ENCODE results near the gene LARP4B. TPM values are rescaled to one million over a fixed set of nuclear protein-coding genes. Genes with fewer than 3 reads are reported as not detected.
A peak's percentile ranks its signal among the peaks of the same experiment; 100 is the strongest.
"Not testable (repeated sequence)": the region's sequence is repeated elsewhere in the genome, so short reads cannot be mapped to it uniquely, and the experiment has no call there.

The LARP4B gene
- total RNA-seq, 1 donor from 2014 or later = 137 TPM

- Mint-ChIP-seq H3K27me3 (ENCODE audit: low read depth) (peaks cover 6% of the 10 kb centered on the region), H3K4me1 (ENCODE audit: low read depth) (peaks cover 3% of the 10 kb centered on the region), H3K27ac (no peak overlapping the region), H3K36me3 (ENCODE audit: low read depth) (no peaks in the 10 kb centered on the region), H3K4me3 (ENCODE audit: low read depth) (no peak overlapping the region), H3K9me3 (no peaks in the 10 kb centered on the region)
- DNase-seq (ENCODE audit: low spot score) = no peak
- intact Hi-C loops (cut with micrococcal nuclease) = no loop called here
Measured at GRCh38 chr10:949446-949845, 17.9 kb upstream of the LARP4B start.

GRCh38 chr10:948347-948746 lies 16.8 kb upstream of the LARP4B start:
- no peaks in the 10 kb centered on the region for H3K36me3 Mint-ChIP-seq (ENCODE audit: low read depth)
- no peak for DNase-seq (ENCODE audit: low spot score)
- peaks cover 8% of the 10 kb centered on the region for H3K4me1 Mint-ChIP-seq (ENCODE audit: low read depth)
- no peak overlapping the region for H3K27ac Mint-ChIP-seq
- peaks cover 6% of the 10 kb centered on the region for H3K27me3 Mint-ChIP-seq (ENCODE audit: low read depth)
- no peak overlapping the region for H3K4me3 Mint-ChIP-seq (ENCODE audit: low read depth)
- no peaks in the 10 kb centered on the region for H3K9me3 Mint-ChIP-seq
- intact Hi-C loops (cut with micrococcal nuclease) = no loop called here

- Mint-ChIP-seq H3K9me3 (no peaks in the 10 kb centered on the region), H3K36me3 (ENCODE audit: low read depth) (no peaks in the 10 kb centered on the region), H3K27me3 (ENCODE audit: low read depth) (peaks cover 6% of the 10 kb centered on the region)
Measured at GRCh38 chr10:947881-948280, 16.4 kb upstream of the LARP4B start.

GRCh38 chr10:947051-947450 lies 15.5 kb upstream of the LARP4B start:
- Mint-ChIP-seq H3K4me1 (ENCODE audit: low read depth) (peaks cover 13% of the 10 kb centered on the region), H3K36me3 (ENCODE audit: low read depth) (no peaks in the 10 kb centered on the region), H3K27ac (no peak overlapping the region), H3K9me3 (no peaks in the 10 kb centered on the region), H3K27me3 (ENCODE audit: low read depth) (peaks cover 6% of the 10 kb centered on the region), H3K4me3 (ENCODE audit: low read depth) (no peak overlapping the region)
- intact Hi-C loops (cut with micrococcal nuclease) = no loop called here
- no peak for DNase-seq (ENCODE audit: low spot score)

More at GRCh38 chr10:947881-948280, 16.4 kb upstream of the LARP4B start:
- no peak for DNase-seq (ENCODE audit: low spot score)
- no peak overlapping the region for H3K27ac Mint-ChIP-seq
- intact Hi-C loops (cut with micrococcal nuclease) = no loop called here
- H3K4me3 Mint-ChIP-seq (ENCODE audit: low read depth) = no peak overlapping the region
- H3K4me1 Mint-ChIP-seq (ENCODE audit: low read depth) = peaks cover 9% of the 10 kb centered on the region

GRCh38 chr10:945778-946177 lies 14.3 kb upstream of the LARP4B start:
- peaks cover 1% of the 10 kb centered on the region for H3K27me3 Mint-ChIP-seq (ENCODE audit: low read depth)
- no peaks in the 10 kb centered on the region for H3K36me3 Mint-ChIP-seq (ENCODE audit: low read depth)
- no peak overlapping the region for H3K27ac Mint-ChIP-seq
- H3K4me3 Mint-ChIP-seq (ENCODE audit: low read depth) = no peak overlapping the region
- H3K9me3 Mint-ChIP-seq = no peaks in the 10 kb centered on the region
- H3K4me1 Mint-ChIP-seq (ENCODE audit: low read depth) = peaks cover 16% of the 10 kb centered on the region
- no peak for DNase-seq (ENCODE audit: low spot score)
- intact Hi-C loops (cut with micrococcal nuclease) = no loop called here

- no peak overlapping the region for H3K27ac Mint-ChIP-seq
- no peaks in the 10 kb centered on the region for H3K27me3 Mint-ChIP-seq (ENCODE audit: low read depth)
- no peaks in the 10 kb centered on the region for H3K36me3 Mint-ChIP-seq (ENCODE audit: low read depth)
- intact Hi-C loops (cut with micrococcal nuclease) = no loop called here
- H3K9me3 Mint-ChIP-seq = no peaks in the 10 kb centered on the region
- DNase-seq (ENCODE audit: low spot score) = no peak
- H3K4me3 Mint-ChIP-seq (ENCODE audit: low read depth) = peak overlapping the region; percentile 0
- peaks cover 19% of the 10 kb centered on the region for H3K4me1 Mint-ChIP-seq (ENCODE audit: low read depth)
Measured at GRCh38 chr10:944034-944831, 12.7 kb upstream of the LARP4B start.

- intact Hi-C loops (cut with micrococcal nuclease) = no loop called here
- no peak for DNase-seq (ENCODE audit: low spot score)
- no peak overlapping the region for H3K4me3 Mint-ChIP-seq (ENCODE audit: low read depth)
- peaks cover 22% of the 10 kb centered on the region for H3K4me1 Mint-ChIP-seq (ENCODE audit: low read depth)
- H3K36me3 Mint-ChIP-seq (ENCODE audit: low read depth) = no peaks in the 10 kb centered on the region
- H3K9me3 Mint-ChIP-seq = no peaks in the 10 kb centered on the region
- no peaks in the 10 kb centered on the region for H3K27me3 Mint-ChIP-seq (ENCODE audit: low read depth)
- H3K27ac Mint-ChIP-seq = no peak overlapping the region
Measured at GRCh38 chr10:943334-944033, 12.0 kb upstream of the LARP4B start.

GRCh38 chr10:938941-939678 lies 7.6 kb upstream of the LARP4B start:
- no peaks in the 10 kb centered on the region for H3K36me3 Mint-ChIP-seq (ENCODE audit: low read depth)
- H3K27me3 Mint-ChIP-seq (ENCODE audit: low read depth) = no peaks in the 10 kb centered on the region
- intact Hi-C loops (cut with micrococcal nuclease) = no loop called here
- no peak for DNase-seq (ENCODE audit: low spot score)
- no peak overlapping the region for H3K4me3 Mint-ChIP-seq (ENCODE audit: low read depth)
- no peak overlapping the region for H3K27ac Mint-ChIP-seq
- H3K4me1 Mint-ChIP-seq (ENCODE audit: low read depth) = peaks cover 21% of the 10 kb centered on the region
- no peaks in the 10 kb centered on the region for H3K9me3 Mint-ChIP-seq

- intact Hi-C loops (cut with micrococcal nuclease) = no loop called here
- H3K9me3 Mint-ChIP-seq = no peaks in the 10 kb centered on the region
- peaks cover 7% of the 10 kb centered on the region for H3K36me3 Mint-ChIP-seq (ENCODE audit: low read depth)
- no peak for DNase-seq (ENCODE audit: low spot score)
- H3K4me1 Mint-ChIP-seq (ENCODE audit: low read depth) = peaks cover 20% of the 10 kb centered on the region
- no peaks in the 10 kb centered on the region for H3K27me3 Mint-ChIP-seq (ENCODE audit: low read depth)
- no peak overlapping the region for H3K4me3 Mint-ChIP-seq (ENCODE audit: low read depth)
- H3K27ac Mint-ChIP-seq = no peak overlapping the region
Measured at GRCh38 chr10:934746-935406, 3.4 kb upstream of the LARP4B start.

GRCh38 chr10:934165-934564 lies 2.7 kb upstream of the LARP4B start:
- DNase-seq (ENCODE audit: low spot score); H3K4me3 Mint-ChIP-seq (ENCODE audit: low read depth); H3K36me3 Mint-ChIP-seq (ENCODE audit: low read depth); intact Hi-C loops (cut with micrococcal nuclease); H3K9me3 Mint-ChIP-seq; H3K27me3 Mint-ChIP-seq (ENCODE audit: low read depth); H3K27ac Mint-ChIP-seq: not testable (repeated sequence)
- peaks cover 21% of the 10 kb centered on the region for H3K4me1 Mint-ChIP-seq (ENCODE audit: low read depth)

GRCh38 chr10:932589-932988 lies 1.1 kb upstream of the LARP4B start:
- intact Hi-C loops (cut with micrococcal nuclease) = no loop called here
- H3K27ac Mint-ChIP-seq = peak overlapping the region; percentile 79
- H3K4me1 Mint-ChIP-seq (ENCODE audit: low read depth) = peaks cover 27% of the 10 kb centered on the region
- H3K27me3 Mint-ChIP-seq (ENCODE audit: low read depth) = no peaks in the 10 kb centered on the region
- no peaks in the 10 kb centered on the region for H3K9me3 Mint-ChIP-seq
- DNase-seq (ENCODE audit: low spot score) = no peak
- H3K4me3 Mint-ChIP-seq (ENCODE audit: low read depth) = peak overlapping the region; percentile 77
- peaks cover 12% of the 10 kb centered on the region for H3K36me3 Mint-ChIP-seq (ENCODE audit: low read depth)

GRCh38 chr10:930625-931325 lies 730 bp downstream of the LARP4B start:
- Mint-ChIP-seq H3K9me3 (no peaks in the 10 kb centered on the region), H3K36me3 (ENCODE audit: low read depth) (peaks cover 28% of the 10 kb centered on the region), H3K4me3 (ENCODE audit: low read depth) (peak overlapping the region; percentile 95), H3K27ac (peak overlapping the region; percentile 93), H3K27me3 (ENCODE audit: low read depth) (no peaks in the 10 kb centered on the region), H3K4me1 (ENCODE audit: low read depth) (peaks cover 35% of the 10 kb centered on the region)
- intact Hi-C loops (cut with micrococcal nuclease) = loop anchor here (1.0 kb wide), 2 partner anchors 58 to 119 kb away; partner anchors contain the start of genes GTPBP4 and IDI1
- peak; percentile 24 for DNase-seq (ENCODE audit: low spot score)
